NCI-H510A treated with DMSO at 0.1 percent for 48 hours (cell line): ENCODE data around the gene RUSF1.
A peak's percentile ranks its signal among the peaks of the same experiment; 100 is the strongest.

Experiments
- DNase-seq: peaks from one replicate; lab custom pipeline; 2025; lab: John Stamatoyannopoulos, UW

RUSF1 gene

DNA sequence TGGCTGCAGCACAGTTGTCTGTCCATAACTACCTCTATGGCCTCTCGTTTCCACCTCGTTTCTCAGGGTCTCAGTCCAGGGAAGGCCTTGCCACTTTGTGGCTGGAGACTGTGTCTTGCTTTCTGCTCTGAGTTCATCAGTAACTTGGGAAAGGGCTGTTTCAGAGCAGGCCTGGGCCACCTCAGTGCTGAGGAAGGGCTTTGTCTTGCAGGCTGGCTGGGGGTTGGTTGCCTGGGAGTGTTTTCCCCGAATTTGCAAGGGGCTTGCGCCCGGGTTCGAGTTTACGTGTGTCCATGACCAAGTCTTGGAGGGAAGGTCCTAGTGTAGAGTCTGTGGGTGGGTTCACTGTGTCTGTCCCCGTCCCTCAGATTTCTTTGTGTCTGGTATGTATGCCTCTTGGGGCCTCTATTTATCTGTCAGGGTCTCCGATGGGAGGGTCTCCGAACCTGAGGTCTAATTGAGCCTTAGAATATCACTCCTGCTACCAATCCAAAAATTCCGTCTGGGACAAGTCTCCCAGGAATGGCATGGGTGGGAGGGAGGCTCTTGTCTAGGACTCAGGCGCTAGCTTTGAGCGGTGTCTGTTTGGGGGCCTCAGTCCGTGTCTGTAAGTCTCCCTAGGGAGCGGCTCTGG, 36.8 kb downstream of the RUSF1 start:
- DNase-seq, result no peak

GRCh38 chr16:31470615-31471014, 37.6 kb downstream of the RUSF1 start:
- DNase-seq, result no peak

- DNase-seq, result no peak
Observed at GRCh38 chr16:31467858-31468257, 40.3 kb downstream of the RUSF1 start.

DNA sequence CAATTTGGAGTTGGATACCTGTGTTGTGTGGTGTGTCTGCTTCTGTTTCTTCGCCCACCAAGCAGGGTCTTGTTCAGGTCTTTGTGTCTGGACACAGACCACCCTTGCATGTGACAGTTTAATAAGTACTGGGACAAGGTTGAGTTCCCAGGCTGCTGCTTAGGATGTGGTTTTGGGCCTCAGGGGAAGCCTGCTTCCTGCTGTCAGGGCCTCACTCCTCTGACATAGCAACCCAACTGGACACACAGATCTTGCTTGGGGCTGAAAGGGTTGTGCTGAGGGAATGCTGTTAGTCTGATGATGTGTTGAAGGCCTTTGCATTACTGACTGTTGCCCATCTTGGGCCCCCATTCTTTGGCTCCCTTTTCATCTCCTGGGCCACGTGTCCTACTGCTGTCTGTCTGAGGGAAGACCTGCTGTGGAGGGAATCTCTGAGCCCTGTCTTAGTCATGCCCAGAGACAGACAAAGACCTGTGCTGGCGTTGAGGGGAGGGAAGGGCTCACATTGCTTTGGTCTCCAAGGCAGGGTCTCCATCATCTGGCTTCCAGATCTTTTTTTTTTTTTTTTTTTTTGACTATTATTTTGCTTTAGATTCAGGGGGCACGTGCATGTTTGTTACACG, 40.9 kb downstream of the RUSF1 start:
- no peak for DNase-seq

GRCh38 chr16:31466381-31466841, 41.8 kb downstream of the RUSF1 start:
- no peak for DNase-seq

DNA sequence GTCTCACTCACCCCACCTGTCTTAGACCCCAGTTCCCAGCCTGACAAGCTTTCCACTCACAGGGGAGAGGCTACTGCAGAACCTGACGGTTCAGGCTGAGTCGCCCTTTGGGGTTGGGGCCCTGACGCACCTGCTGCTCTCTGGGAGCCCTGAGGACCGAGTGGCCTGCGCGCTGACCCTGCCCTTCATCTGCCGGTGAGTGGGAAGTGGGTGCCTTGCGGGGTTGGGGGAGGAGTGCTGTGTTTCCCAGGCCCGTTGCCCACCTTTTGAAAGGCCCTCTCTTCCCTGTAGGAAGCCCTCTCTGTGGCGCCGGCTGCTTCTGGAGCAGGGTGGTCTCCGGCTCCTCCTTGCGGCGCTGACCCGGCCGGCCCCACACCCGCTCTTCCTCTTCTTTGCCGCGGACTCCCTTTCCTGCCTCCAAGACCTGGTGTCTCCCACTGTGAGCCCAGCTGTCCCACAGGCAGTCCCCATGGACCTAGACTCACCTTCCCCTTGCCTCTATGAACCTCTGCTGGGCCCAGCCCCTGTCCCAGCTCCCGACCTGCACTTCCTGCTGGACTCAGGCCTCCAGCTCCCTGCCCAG, 42.3 kb downstream of the RUSF1 start:
- no peak for DNase-seq

DNA sequence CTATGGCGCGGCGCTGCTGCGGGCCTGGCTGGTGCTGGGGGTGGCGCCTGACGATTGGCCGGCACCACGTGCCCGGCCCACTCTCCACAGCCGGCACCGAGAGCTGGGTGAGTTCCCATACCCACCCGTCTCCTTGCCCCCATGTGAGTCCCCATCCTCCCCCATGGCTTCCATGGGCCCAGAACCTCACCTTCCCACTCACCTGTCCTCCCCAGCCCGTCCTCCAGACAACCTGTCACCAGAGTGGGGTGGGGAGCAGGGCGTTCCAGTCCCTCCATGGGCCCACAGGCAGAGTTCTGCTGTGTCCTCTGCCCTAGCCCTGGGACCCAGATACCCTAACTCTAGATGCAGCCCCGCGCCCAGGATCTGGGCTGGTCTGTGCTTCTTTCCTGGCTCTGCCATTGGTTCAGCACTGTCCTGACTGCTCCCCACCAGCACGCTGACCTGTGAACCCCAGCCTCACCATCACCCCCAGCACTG, 43.4 kb downstream of the RUSF1 start:
- no peak for DNase-seq

DNA sequence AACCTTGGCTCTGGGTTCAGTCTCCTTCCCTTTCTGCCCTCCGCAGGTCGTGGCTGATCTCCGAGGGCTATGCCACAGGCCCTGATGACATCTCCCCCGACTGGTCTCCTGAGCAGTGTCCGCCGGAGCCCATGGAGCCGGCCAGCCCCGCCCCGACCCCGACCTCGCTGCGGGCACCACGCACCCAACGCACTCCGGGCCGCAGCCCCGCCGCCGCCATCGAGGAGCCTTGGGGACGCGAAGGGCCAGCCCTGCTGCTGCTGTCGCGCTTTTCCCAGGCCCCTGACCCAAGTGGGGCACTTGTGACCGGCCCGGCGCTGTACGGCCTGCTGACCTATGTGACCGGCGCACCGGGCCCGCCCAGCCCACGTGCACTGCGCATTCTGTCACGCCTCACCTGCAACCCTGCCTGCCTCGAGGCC, 43.8 kb downstream of the RUSF1 start:
- no peak for DNase-seq

- DNase-seq, result no peak
Observed at GRCh38 chr16:31461921-31462804, 46.0 kb downstream of the RUSF1 start.

DNA sequence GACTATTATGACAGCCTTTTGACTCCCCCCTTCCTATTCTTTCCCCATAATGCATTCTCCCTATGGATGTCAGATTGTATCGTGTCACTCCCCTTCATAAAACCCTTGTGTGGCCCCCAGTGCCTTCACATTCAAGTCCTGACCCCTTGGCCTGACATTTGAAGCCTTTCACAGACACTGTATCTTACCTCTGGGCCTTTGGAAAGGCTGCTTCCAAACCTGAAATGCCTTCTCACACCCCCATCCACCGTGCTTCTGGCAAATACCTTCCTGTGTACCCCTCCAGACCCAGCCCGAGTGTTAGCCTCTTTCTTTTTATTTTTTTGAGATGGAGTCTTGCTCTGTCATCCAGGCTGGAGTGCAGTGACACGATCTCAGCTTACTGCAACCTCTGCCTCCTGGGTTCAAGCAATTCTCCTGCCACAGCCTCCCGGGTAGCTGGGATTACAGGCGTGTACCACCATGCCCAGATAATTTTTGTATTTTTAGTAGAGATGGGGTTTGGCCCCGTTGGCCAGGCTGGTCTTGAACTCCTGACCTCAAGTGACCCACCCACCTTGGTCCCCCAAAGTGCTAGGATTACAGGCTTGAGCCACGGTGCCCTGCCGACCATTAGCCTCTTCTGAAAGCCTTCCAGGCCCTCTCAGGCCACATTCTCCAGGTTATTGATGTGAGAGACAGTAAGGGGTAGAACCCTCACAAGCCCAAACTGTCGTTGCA, 46.8 kb downstream of the RUSF1 start:
- DNase-seq, result no peak

DNA sequence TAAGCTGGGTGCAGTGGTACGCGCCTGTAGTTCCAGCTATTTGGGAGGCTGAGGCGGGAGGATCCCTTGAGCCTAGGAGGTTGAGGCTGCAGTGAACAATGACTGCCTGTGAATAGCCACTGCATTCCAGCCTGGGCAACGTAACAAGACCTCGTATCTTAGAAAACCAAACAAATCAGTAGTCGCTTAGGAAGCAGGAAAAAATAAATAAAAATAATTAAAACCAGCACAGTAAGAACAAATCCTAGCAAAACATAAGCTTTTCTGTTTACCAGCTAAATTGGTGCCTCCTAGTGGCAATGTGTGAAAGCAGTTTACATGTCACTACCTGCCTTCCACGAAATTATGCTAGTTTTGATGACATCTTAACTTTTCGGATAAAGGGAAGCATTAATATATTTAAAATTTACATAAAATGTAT, 47.6 kb downstream of the RUSF1 start:
- peak; percentile 47 for DNase-seq

GRCh38 chr16:31459687-31460581, 48.3 kb downstream of the RUSF1 start:
- peak; percentile 99 for DNase-seq

DNA sequence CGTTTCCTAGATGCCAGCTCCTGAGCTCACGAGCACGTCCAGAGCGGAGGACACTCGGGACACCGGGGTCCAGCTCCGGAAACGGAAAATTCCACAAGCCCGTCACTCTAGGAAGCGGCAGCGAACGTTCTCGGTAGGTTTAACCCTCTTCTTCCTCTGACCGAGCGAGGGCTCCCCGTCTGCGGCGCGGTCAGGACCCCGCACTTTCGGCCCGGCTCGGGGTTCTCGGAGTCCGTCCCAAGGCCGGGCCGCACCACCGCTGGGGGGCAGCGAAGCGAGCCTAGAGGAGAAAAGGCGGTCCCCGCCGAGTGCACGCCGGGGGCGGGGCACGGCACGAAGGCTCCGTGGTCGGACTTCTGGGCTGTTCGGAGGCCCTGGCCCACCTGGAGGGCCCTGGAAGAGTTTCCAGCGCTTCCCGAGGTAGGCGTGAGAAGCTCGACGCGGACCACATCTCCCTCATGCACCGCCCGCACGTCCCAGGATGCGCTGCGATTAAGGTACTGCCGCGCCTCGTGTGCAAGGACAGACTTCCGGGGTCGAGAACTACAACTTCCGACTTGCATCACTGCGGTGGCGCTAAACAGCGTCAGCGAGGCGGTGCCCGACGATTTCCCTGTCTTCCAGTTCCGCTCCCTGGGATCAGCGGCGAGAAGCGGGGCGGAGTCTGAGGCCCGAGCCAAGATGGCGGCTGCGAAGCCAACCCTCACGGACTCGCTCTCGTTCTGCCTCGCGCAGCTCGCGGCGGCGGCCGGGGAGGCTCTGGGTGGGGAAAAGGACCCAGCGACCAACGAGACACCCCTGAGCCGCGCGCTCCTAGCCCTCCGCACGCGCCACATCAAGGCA, 49.1 kb downstream of the RUSF1 start, which contains the start of gene ARMC5:
Gene ARMC5, plus strand, starts transcription at position 658 of the 843 bp plus-strand sequence. Its CDS starts 24 bp downstream, at position 682.
- peak; percentile 98 for DNase-seq

DNA sequence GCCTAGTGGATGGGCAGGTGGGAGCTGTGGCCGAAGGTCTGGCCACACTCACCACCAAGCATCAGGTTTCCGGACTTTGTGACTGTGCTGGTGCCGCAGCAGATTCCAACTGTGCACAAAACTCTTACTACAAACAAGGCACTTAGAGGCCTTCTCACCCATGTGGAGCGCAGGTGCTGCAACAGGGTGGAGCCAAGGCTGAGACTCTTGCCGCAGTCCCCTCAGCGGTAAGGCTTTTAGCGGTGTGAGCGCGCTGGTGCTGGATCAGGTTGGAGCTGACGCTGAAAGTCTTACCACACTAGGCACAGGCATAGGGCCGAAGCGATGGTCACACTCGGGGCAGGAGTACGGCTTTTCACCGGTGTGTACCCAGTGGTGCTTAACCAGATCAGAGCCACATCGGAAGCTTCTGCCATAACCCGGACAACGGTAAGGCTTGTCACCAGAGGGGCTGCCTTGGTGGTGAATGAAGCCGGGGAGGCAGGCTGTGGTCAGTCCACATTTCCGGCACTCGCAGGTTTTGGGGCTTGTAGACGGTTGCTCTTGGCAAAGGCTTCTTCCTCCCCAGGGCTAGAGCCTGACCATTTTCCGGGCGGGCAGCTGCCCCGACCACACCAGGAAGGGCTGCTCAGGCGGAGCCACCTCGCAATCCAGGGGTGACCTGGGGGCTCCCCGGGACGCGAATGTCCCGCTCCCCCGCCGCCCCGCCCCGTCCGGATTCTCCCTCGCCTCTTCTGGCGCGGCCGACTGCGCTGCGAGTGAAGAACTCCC, 49.9 kb downstream of the RUSF1 start:
- peak; percentile 68 for DNase-seq

DNA sequence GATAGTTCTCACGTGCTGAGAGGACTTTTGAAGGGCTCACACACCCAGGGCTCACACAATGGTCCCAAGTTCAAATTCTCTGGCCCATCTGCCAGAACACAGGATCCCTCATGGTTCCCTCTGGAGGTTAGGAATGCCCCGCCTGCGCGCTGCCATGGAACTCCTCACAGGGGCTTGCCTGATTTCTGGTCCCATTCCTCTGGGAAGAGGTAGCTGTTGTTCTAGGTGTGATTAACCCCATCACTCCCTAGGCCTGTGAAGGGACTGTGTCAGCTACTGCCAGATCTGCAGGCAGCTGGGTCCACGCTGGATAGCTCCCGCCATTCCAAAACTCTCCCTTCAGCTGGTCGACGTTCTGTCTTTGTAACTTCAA, 51.2 kb downstream of the RUSF1 start:
- no peak for DNase-seq

- no peak for DNase-seq
Observed at GRCh38 chr16:31455601-31456314, 52.4 kb downstream of the RUSF1 start.

DNA sequence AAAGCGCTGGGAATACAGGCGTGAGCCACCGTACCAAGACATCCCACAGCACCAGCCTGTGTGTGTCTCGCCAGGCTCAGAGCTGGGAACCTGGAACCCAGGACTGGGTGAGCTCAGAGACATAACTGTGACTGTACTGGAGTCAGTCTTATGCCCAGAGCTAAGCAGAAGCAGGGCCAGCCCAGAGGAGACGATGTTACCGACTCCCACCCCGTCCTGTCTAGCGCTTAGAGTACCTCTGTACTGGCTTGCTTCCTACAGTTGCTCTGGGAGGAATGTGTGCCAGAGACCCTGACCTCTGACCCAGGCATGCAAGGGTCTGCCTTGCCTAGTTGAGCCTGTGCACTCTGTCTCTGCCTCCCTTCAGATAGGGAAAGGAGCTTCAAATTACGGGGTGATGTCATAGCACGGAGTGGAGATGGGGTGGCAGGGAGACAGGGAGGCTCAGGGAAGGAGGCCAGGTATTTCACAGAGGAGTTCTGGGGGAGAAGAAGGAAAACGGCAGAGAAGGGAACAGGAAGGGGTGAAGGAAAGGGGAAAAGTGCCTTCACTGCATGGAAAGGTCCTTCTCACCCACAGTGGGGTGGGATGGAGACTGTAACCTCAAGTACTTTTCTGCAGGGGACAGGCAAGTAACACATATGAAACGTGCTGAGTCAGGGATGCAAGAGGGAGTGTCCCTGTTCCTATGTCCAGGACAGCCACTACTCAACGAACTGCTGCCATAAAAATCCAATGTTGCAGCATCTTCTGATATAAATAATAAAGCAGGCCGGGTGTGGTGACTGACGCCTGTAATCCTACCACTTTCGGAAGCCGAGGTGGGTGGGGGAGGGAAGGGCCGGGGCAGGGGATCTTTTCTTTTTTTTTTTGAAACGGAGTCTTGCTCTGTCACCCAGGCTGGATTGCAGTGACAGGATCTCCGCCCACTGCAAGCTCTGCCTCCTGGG, 54.7 kb downstream of the RUSF1 start:
- DNase-seq, result no peak
